RWPE2 (cell line): ENCODE data around the gene CTBP1.

Experiments used
- ATAC-seq: fragments of 200-7000 bp; cut with Tn5 transposase; 3 replicates; pipeline ENCODE4 v1.9.1; 2021; ENCODE audit warnings: low read depth
- DNase-seq: peaks from one replicate; pipeline ENCODE4 v3.0.0-alpha.2; 2020; ENCODE audit warnings: low spot score
- H3K27ac ChIP-seq: fragments of 450-650 bp; 2 replicates; pipeline ENCODE4 v1.5.1; 2017; ENCODE audit warnings: mild to moderate bottlenecking; ENCODE audit not compliant: poor library complexity, severe bottlenecking
- H3K27me3 ChIP-seq: fragments of 250-450 bp; sonication (Bioruptor Pico); 2 replicates; pipeline ENCODE4 v1.5.1; 2021; ENCODE audit warnings: mild to moderate bottlenecking, moderate library complexity; ENCODE audit not compliant: insufficient read depth, poor library complexity, severe bottlenecking
- H3K36me3 ChIP-seq: fragments of 250-450 bp; sonication (Bioruptor Pico); 2 replicates; pipeline ENCODE4 v1.5.1; 2020; ENCODE audit warnings: low read depth, mild to moderate bottlenecking, moderate library complexity
- H3K4me1 ChIP-seq: fragments of 250-450 bp; sonication (Bioruptor Pico); 2 replicates; pipeline ENCODE4 v1.5.1; 2021; ENCODE audit warnings: mild to moderate bottlenecking, moderate library complexity; ENCODE audit not compliant: insufficient read depth, poor library complexity, severe bottlenecking
- H3K4me3 ChIP-seq: fragments of 250-450 bp; sonication (Bioruptor Pico); 2 replicates; pipeline ENCODE4 v1.5.1; 2021; ENCODE audit warnings: mild to moderate bottlenecking, moderate library complexity; ENCODE audit not compliant: severe bottlenecking
- H3K9me3 ChIP-seq: fragments of 250-450 bp; sonication (Bioruptor Pico); 2 replicates; pipeline ENCODE4 v1.5.1; 2021; ENCODE audit warnings: mild to moderate bottlenecking, moderate library complexity; ENCODE audit not compliant: severe bottlenecking
- TF ChIP-seq, protein P1 (sequence below): fragments of 450-650 bp; IDR thresholded peaks from one replicate; pipeline ENCODE4 v1.5.1; 2017; ENCODE audit warnings: mild to moderate bottlenecking, moderate library complexity; ENCODE audit not compliant: poor library complexity, severe bottlenecking

Gene CTBP1

DNA sequence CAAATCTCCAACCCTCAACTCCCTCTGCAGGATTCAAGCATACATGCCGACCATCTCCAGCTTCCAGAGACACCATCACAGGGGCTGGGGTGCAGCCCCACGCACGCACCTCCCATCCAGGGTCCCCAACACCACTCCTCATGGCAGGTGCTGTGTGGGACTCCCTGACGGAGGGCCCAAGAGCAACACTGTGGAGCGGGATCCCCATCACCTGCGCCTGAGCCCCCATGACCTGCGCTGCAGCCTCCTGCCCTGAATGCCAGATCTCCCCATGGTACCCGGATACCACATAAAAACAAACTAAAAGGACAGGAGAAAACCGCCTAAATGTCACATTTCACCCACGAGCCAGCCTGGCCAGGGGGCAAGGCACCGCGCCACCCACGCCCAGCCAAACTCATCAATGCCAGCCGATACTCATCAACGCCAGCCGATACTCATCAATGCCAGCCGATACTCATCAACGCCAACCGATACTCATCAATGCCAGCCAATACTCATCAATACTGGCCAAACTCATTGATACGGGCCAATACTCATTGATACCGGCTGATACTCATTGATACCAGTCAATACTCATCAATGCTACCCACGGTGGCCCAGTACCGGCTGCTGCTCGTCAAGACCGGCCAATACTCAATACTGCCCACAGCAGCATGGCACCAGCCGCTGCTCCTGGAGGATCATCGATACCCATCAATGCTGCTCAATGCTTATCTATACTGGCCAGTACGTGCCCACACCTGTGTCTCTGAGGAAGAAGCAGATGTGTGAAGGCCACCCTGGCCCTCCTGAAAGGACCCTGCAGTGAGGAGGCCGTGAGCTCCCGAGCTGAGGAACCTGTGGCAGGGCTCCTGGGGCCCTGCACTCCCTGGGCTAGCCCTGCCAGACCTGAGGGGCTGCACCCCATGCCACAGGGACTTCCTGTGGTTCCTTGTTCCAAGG lies 6.2 kb downstream of the CTBP1 start:
- Histone ChIP-seq H3K27ac (no peak overlapping the region), H3K9me3 (no peaks in the 10 kb centered on the region), H3K27me3 (no peaks in the 10 kb centered on the region), H3K36me3 (peaks cover 44% of the 10 kb centered on the region), H3K4me1 (peaks cover 12% of the 10 kb centered on the region), H3K4me3 (no peak overlapping the region)
- TF ChIP-seq, protein P1, sequence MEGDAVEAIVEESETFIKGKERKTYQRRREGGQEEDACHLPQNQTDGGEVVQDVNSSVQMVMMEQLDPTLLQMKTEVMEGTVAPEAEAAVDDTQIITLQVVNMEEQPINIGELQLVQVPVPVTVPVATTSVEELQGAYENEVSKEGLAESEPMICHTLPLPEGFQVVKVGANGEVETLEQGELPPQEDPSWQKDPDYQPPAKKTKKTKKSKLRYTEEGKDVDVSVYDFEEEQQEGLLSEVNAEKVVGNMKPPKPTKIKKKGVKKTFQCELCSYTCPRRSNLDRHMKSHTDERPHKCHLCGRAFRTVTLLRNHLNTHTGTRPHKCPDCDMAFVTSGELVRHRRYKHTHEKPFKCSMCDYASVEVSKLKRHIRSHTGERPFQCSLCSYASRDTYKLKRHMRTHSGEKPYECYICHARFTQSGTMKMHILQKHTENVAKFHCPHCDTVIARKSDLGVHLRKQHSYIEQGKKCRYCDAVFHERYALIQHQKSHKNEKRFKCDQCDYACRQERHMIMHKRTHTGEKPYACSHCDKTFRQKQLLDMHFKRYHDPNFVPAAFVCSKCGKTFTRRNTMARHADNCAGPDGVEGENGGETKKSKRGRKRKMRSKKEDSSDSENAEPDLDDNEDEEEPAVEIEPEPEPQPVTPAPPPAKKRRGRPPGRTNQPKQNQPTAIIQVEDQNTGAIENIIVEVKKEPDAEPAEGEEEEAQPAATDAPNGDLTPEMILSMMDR: no peak
- ATAC-seq: no peak
- no peak for DNase-seq

DNA sequence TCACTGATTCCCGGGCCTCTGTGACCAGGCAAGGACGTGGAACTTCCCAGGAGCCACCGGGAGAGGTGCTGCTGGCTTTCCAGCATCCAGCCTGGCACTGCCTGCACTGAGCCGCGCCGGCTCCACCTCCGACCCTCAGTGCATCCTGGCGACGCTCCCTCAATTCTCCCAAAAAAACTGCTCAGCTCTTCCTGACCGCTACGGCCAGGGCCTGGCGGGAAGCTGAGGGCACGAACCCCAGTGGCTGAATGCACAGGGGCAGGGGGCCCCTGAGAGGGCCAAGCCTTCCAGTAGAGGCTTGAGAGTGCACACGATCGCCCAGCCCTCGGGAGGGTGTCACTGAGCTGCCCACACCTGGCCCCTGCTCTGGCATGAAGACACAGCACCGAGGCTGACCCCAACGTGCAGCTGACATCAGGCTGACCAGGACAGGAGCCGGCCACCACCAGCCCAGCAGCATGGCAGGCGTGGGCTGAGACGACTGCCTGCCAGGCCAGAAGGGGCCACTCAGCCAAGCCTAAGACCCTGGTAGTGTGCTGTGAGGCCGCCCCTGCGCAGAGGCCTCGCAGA lies 6.9 kb downstream of the CTBP1 start:
- Histone ChIP-seq H3K4me1 (peaks cover 11% of the 10 kb centered on the region), H3K36me3 (peaks cover 44% of the 10 kb centered on the region), H3K27me3 (no peaks in the 10 kb centered on the region), H3K4me3 (no peak overlapping the region), H3K9me3 (no peaks in the 10 kb centered on the region), H3K27ac (no peak overlapping the region)
- DNase-seq (peak; percentile 50), ATAC-seq (no peak)
- TF ChIP-seq, protein P1: no peak

DNA sequence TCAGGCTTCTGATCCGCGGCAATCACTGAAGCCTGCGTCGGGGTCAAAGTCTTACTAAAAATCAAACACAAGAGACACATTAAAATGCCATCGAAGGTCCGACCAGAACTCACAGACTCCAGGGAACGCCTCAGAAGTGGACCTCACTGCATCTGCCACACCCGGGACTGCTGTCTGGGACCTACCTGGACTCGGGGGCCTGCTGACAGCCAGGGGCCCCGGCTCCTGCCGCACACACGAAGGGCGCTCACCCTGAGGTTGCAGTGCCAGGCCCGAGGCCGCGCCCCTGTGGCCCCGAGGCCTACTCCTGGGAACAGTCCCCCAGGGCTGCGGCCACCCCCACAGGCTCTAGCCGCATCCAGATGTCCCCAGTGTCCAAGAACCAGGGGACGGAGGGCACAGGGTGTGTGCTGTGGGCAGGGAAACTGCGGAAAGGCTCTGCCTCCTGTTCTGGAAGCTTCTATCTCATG lies 7.4 kb downstream of the CTBP1 start:
- DNase-seq: peak; percentile 50
- Histone ChIP-seq H3K4me3 (no peak overlapping the region), H3K27ac (no peak overlapping the region), H3K27me3 (no peaks in the 10 kb centered on the region), H3K36me3 (peaks cover 44% of the 10 kb centered on the region), H3K4me1 (peaks cover 6% of the 10 kb centered on the region), H3K9me3 (no peaks in the 10 kb centered on the region)
- TF ChIP-seq, protein P1: no peak
- no peak for ATAC-seq

GRCh38 chr4:1240721-1241465 lies 8.0 kb downstream of the CTBP1 start:
- Histone ChIP-seq H3K4me3 (no peak overlapping the region), H3K4me1 (peaks cover under 1% of the 10 kb centered on the region), H3K9me3 (no peaks in the 10 kb centered on the region), H3K27ac (no peak overlapping the region), H3K27me3 (no peaks in the 10 kb centered on the region), H3K36me3 (peaks cover 48% of the 10 kb centered on the region)
- DNase-seq (peak; percentile 45), ATAC-seq (no peak; the same call in 2 of the 3 replicates)
- TF ChIP-seq, protein P1: no peak
